GM12892 (cell line): Measurements from ENCODE around the gene ATE1.
"Not testable (repeated sequence)": the region's sequence is repeated elsewhere in the genome, so short reads cannot be mapped to it uniquely, and the experiment has no call there.

Source experiments
- DNase-seq: peaks from one replicate; pipeline ENCODE4 v3.0.0; 2011; ENCODE audit not compliant: insufficient read length
- FAIRE-seq: peaks from 2 replicates; lab custom pipeline; 2011; peaks lifted over from hg19 to GRCh38; lab: Jason Lieb, UNC
- POLR2A ChIP-seq: IDR thresholded peaks from 2 replicates; pipeline ENCODE4 v1.6.1; 2011; ENCODE audit warnings: low read depth, low read length, control low read depth
- POLR2AphosphoS5 ChIP-seq: IDR thresholded peaks from 2 replicates; pipeline ENCODE4 v1.6.1; 2011; ENCODE audit warnings: low read depth, low read length, control low read depth
- TAF1 ChIP-seq: IDR thresholded peaks from 2 replicates; pipeline ENCODE4 v1.6.1; 2011; ENCODE audit warnings: low read depth, mild to moderate bottlenecking, control low read depth, low read length, borderline replicate concordance

The ATE1 gene

DNA sequence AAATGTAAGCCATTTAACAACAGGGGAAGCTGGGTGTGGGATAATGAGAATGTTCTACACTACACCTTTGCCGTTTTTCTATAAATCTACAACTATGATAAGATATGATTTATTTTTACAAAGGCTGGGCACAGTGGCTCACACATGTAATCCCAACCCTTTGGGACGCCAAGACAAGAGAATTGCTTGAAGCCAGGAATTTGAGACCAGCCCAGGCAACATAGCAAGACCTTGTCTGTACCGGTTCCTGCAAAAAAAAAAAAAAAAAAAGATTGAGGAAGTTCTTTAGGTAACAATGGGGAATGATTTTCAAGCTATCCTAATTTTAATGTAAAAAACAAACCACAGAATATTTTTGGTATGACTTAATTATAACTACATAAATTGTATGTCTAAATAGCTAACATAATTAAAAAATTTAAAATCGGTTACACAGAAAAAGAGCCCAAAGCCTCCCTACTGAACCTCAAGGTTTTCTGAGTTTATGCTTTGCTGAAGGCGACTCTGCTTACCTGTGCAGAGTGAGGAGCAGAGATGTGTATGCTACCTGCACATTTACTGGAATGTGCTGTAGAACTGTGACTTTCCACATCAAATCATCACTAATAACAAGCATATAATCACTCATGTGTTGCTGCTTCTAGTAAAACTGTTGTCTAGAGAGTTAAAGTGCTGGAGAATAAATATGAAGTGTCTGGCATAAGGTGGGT is 163.4 kb downstream of the ATE1 start:
- DNase-seq (no peak), FAIRE-seq (no peak)
- TF ChIP-seq TAF1 (no peak), POLR2AphosphoS5 (no peak), POLR2A (no peak)

GRCh38 chr10:121757241-121757640 is 170.6 kb downstream of the ATE1 start:
- FAIRE-seq, DNase-seq: not testable (repeated sequence)

- FAIRE-seq, result not testable (repeated sequence)
Observed at GRCh38 chr10:121755496-121755895, 172.3 kb downstream of the ATE1 start.

DNA sequence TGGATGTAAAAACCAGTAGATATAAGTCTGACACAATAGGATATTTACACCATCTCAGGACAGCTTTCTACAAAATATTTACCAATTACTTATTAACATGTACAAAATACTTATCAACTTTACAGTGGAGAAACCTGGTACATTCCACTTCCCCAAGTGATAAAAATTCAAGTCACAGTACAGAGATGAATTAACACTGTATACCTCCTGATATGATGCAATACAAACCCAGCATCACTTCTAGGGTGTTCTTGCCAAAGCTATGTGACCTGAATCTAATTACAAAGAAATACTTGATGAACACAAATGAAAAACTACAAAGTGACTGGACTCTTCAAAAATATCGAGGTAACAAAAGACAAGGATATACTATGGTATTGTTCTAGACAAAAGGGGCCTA is 173.2 kb downstream of the ATE1 start:
- TF ChIP-seq POLR2AphosphoS5, result no peak
- no peak for TF ChIP-seq POLR2A
- no peak for TF ChIP-seq TAF1
- no peak for DNase-seq
- FAIRE-seq, result no peak

More at GRCh38 chr10:121755496-121755895, 172.3 kb downstream of the ATE1 start:
- DNase-seq, result not testable (repeated sequence)

DNA sequence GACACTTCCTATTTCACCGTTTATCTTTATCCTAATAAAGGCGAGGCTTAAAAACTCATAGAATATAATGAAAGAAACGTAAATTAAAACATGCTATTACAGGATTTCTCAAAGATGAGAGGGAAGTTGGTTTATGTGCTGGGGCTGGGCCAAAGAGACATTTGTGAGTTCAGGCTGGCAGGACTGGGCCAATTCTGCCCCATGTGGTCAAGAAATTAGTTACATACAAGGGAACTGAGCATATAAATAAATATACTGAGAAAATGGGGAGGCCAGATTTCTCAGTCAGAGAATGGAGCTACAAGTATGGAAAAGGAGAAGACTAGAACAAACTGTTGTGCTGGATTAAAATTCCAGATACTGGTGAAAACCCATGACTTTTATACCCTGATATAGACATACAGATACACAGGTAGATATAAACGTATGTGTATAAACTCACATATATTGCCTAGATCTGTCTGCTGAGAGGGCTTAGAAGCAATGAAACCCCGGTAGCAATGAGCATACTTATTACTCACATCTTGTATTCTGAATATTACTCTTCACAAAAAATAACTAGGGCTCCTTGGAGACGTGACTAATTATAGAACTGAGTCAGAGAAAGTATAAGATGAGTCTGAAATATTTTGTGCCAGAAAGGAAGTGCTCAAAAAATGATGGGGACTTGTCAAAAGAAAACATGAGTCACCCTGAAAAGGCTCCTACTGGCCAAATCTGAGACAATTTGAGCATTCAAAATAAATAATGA is 173.9 kb downstream of the ATE1 start:
- DNase-seq (peak; percentile 6), FAIRE-seq (peak; percentile 36)
- no peak for TF ChIP-seq POLR2AphosphoS5
- TF ChIP-seq POLR2A, result no peak
- no peak for TF ChIP-seq TAF1

- TF ChIP-seq POLR2AphosphoS5 (no peak), POLR2A (no peak), TAF1 (no peak)
- DNase-seq, result no peak
- no peak for FAIRE-seq
Observed at GRCh38 chr10:121751191-121751760, 176.6 kb downstream of the ATE1 start.

DNA sequence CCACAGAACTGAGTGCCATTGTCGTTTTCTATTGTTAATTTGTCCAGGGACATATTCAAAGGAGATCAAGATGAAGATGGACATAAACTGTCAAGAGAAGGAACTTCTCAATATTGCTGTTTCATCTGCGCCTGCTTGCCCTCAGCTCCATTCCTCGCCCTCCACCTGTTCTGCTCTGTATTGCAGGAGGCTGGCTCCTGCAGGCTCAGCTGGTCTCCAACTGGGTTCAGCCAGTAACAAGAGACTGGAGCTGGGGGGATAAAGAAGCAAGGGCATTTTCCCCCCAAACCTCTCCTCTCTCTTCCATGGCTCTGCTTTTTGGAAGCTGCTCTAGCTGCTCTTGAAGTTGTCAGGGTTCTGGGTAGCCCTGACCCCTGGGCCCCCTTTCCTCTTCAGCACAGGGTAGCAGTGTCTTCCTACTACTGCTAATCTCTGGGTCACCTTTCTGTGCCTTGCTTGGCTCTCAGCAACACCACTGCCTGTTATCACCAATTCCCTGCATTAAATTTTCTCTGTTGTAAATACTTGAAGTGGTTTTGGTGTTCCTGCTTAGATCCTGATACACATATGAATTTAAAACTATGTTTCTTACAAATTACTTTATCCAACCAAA is 180.6 kb downstream of the ATE1 start:
- FAIRE-seq, result no peak
- TF ChIP-seq POLR2A, result no peak
- TF ChIP-seq POLR2AphosphoS5, result no peak
- no peak for TF ChIP-seq TAF1

GRCh38 chr10:121741248-121741792 is 186.5 kb downstream of the ATE1 start:
- FAIRE-seq (no peak), DNase-seq (no peak)
- no peak for TF ChIP-seq TAF1

More for the DNA sequence above, 180.6 kb downstream of the ATE1 start:
- DNase-seq, result no peak

GRCh38 chr10:121740069-121740468 is 187.8 kb downstream of the ATE1 start:
- DNase-seq, result no peak
- no peak for TF ChIP-seq POLR2A
- TF ChIP-seq TAF1, result no peak
- TF ChIP-seq POLR2AphosphoS5, result no peak
- FAIRE-seq, result no peak

- TF ChIP-seq POLR2AphosphoS5, result no peak
- no peak for TF ChIP-seq POLR2A
- TF ChIP-seq TAF1, result no peak
- FAIRE-seq (no peak), DNase-seq (no peak)
Observed at GRCh38 chr10:121739114-121739513, 188.7 kb downstream of the ATE1 start.

- FAIRE-seq, result no peak
Observed at GRCh38 chr10:121736315-121737130, 191.3 kb downstream of the ATE1 start.

More at GRCh38 chr10:121736315-121737130, 191.3 kb downstream of the ATE1 start:
- TF ChIP-seq TAF1 (no peak), POLR2AphosphoS5 (no peak), POLR2A (no peak)
- no peak for DNase-seq
